Endometrium (tissue), 2 donors: ENCODE measurements around the gene RTCA.
"Not testable (repeated sequence)": the region's sequence is repeated elsewhere in the genome, so short reads cannot be mapped to it uniquely, and the experiment has no call there.

Experiments
- FAIRE-seq: peaks from 2 replicates; lab custom pipeline; 2012; peaks lifted over from hg19 to GRCh38; lab: Jason Lieb, UNC
- donor health status: control.
- donor health status: control.

The RTCA gene

DNA sequence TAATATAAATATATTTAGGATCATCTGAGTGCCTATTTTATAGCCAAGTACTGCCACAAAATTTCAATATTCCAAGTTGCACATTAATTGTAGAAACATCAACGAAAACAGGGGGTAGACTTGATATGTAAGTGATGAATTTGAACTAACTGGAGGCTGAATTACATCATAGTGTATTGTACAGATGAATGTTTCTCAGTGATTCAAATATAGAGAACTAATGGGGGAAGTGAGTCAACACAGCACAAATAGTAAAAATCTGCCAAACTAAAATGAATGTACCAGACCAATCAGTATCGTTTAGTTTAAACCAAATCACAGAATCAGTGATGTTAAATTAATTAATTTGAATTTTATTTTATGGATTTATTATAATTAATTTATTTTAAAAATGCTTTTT lies 42.8 kb downstream of the RTCA start:
- FAIRE-seq = no peak

DNA sequence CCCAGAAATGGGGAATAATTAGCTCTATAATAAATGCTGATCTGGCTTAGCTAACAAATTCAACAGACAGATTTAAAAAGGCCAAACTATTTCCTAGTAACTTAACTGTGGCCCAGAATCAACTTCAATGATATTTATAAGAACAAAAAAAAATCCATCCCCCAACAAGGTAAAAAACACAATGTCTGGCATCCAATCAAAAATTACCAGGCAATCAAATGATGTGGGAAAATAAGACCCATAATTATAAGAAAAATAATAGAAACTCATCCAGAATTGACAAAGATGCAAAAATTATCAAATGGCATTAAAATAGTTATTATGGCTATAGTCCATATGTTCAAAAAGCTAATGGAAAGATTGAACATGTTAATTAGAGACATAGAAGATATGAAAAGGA lies 43.8 kb downstream of the RTCA start:
- no peak for FAIRE-seq

DNA sequence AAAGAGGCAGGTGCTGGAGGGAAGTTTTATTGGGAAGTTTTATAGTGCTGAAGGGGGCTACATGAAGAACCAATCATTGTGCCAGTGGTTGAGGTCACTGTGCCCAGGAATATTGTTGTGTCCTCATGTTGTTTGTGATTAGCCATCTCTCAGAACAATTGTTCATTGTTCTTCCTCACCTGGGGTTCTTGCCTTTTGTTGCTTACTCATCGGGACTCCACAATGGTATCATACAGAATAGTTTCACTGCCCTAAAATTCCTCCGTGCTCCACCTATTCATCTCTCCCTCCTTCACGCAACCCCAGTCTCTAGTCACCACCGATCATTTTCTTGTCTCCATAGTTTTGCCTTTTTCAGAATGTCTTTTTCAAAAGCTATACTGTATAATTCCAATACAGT lies 47.4 kb downstream of the RTCA start:
- no peak for FAIRE-seq

DNA sequence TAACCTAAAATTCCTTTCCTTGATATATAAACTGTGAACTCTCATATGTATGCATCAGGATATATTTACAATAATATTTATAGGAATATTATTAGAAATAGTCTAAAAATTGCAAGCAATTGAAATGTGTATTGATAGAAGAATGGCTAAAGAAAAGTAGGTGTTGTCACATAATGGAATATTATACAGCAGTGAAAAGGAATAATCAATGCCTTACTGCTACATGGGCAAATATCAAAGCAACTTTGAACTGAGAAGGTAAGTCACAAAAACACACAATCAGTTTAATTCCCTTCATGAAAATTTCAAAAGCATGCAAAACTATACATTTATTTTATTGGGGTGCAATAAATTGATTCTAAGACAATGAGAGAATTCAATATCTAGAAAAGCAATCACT lies 50.6 kb downstream of the RTCA start:
- no peak for FAIRE-seq

DNA sequence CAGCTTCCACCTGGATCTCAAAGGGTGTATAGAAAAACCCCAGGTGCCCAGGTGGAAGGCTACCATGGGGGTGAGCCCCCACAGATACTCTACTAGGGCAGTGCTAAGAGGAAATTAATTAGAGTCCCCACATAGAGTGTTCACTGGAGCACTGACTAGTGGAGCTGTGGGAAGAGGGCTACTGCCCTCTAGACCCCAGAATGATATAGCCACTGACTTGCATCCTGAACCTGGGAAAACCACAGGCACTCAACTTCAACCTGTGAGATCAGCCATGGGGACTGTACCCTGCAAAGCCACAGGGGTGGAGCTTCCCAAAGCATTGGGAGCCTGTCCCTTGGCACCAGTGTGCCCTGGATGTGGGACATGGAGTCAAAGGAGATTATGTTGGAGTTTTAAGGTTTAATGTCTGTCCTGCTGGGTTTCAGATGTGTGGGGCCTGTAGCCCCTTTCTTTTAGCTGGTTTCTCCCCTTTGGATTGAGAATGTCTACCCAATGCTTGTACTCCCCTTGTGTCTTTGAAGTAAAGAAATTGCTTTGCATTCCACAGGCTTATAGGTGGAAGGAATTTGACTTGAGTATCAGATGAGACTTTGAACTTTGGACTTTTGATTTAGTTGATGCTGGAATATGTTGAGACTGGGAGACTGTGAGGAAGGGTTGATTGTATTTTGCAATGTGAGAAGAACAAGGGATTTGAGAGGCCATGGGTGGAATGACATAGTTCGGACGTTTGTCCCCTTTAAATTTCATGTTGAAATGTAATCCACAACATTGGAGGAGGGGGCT lies 54.5 kb downstream of the RTCA start:
- FAIRE-seq = no peak

DNA sequence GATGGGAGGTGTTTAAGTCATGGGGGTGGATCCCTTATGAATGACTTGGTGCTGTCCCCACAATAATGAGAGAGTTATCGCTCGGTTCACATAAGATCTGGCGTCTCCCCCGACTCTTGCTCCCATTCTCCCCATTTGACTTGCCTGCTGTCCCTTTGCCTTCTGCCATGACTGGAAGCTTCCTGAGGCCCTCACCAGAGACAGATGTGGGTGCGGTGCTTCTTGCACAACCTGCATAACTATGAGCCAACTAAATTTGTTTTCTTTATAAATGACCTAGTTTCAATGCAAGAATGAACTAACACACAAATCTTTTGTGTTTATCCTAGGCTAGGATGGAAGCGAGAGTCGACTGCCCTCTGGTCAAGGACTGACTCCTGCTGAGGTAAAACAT lies 55.1 kb downstream of the RTCA start:
- FAIRE-seq = no peak

DNA sequence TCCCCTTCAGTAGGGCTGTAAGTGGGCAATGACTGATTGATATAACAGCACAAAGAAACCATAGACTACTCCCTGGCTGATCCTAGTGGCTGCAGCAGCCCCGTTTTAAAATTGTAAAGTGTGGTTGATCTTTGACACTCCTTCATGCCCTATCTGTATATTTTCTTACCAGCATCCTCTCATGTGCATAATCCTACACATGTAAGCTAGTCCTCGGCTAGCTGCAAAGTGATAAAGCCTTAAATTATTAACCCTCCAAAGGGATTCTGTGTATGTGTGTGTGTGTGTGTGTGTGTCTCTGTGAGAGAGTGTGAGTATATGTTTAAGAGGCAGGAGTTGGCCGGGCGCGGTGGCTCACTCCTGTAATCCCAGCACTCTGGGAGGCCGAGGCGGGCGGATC lies 55.5 kb downstream of the RTCA start:
- no peak for FAIRE-seq

DNA sequence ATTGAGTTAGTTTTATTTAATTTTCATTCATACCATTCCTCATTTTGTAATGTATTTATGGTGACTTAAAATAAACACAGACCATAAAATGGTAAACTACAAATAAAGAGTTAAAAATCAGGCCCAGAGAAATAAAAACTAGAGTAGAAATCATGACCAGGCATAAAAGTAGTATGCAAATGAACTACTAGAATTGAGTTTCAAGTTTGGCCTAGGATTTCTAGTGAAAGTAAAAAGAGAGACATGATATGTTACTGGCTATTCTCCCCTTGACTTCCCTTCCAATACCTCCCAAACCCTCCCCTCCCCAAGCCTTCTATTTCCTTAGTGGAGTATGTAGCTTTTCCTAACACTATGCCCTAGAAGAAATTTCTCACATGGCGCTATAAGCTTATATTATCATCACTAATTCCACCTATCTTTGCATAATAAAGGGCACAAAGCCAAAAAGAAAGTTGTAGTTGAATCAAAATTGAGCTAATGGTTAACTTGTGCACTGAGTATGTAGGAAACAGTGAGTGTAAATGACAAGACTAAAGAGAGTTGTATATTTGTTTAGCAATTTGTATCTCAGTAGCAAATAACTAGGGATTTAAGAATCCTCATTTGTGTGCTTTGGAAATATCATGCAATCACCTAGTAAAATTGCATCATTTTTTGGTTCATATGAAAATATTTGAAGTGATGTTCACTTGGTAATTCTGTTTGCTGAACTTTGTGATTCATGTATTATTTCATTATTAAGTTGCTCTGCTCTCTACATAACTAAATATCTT lies 56.6 kb downstream of the RTCA start:
- FAIRE-seq = no peak

DNA sequence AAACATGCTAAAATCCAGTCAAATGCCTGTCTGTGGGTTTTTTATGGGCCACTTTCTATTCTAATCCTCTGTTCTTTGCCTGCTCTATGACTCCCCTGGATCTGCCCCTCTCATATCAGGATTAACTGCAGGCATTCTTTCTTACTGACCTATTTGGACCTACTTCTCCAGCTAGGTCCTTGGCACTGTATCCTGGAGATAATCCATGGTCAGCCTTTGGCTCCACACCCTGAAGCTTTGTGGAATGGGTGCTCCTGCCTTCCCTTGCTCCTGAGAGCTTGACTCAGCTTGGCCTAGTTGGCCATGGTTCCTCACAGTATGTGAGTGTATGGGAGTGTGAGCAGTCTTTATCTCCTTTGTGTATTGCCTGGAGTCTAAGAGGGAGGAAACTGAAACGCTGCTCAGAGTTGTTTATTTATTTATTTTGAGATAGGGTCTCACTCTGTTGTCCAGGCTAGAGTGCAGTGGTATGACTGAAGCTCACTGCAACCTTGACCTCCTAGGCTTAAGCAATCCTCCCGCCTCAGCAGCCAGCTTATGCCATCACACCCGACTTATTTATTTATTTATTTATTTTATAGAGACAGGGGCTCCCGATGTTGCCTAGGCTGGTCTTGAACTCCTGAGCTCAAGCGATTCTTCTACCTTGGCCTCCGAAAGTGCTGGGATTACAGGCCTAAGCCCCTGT lies 57.5 kb downstream of the RTCA start:
- no peak for FAIRE-seq

DNA sequence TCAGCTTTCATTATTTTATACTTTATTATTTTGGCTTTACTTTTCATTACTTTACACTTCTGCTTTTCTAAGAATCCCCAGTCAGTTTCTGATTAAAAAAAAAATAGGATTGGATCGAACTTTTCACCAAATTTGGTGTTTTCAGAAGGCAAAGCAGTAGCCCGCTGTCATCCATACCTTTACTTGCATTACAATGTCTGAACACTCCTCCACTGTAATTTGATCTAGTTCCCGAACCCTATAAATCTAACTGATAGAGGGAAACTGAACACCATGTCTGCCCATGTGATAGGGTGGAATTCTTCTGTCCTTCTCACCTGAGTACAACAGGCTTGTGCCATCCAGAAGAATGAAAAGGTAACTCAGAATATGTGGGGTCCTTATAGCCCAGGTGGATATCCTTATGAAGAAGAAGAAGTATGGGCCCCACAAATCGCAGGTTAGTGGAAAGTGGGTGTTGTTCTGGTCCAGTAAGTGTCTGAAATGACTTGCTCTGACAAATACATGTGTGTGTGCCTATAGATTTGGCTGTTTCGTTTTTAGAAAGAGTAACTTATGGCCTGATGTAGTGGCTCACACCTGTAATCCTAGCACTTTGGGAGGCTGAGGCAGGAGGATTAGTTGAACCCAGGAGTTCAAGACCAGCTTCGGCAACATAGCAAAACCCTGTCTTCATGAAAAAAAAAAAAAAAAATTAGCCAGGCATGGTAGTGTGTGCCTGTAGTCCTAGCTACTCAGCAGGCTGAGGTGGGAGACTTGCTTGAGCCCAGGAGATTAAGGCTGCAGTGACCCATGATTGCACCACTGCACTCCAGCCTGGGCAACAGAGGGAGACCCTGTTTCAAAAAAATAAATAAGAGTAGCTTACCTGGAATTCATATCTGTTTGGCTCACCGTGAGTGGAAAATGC lies 59.7 kb downstream of the RTCA start:
- FAIRE-seq = no peak

DNA sequence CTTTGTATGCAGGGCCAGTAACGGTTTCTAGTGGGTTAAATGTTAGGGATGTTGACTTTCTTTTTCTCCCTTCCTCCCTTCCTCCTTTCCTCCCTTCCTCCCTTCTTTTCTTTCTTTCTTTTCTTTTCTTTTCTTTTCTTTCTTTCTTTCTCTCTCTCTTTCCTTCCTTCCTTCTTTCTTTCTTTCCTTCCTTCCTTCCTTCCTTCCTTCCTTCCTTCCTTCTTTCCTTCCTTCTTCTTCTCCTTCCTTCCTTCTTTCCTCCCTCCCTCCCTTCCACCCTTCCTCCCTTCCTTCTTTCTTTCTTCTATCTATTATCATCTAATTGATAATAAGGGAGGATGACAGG lies 60.3 kb downstream of the RTCA start:
- FAIRE-seq = not testable (repeated sequence)

DNA sequence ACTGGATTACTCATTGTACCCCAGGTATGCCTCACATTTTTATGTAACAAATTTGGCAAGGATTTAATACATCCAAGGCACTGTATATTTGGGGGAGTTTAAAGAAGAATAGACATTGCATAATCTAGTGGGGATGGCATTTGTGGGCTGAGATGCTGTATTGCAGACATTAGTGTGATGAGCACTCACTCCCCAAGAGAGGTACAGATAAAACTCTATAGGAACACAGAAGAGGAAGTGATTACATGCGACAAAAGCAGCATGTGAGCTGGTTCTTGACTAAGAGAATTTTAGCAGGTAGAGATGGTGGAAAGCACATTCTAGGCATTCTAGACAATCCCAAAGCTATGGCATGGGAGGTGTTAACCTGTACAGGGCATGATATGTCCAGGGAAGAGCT lies 62.1 kb downstream of the RTCA start:
- no peak for FAIRE-seq

DNA sequence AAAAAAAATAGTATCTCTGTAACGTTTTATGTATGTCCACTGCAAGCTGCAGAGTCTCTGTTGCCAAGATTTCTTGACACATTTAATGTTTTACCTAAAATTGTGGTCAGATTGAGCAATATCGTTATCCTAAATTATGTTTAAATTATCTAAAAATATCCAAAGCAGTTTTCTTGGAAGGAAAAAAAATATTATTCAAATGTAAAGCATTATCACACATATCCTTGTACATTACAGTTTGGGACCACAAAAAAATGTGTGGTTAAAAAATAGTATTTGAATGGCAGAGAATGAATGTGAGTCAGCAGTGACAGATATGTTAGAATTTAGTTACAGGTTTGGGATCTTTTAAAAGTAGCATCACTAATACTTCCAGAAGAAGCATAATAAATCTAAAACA lies 65.1 kb downstream of the RTCA start:
- FAIRE-seq = peak; percentile 43

DNA sequence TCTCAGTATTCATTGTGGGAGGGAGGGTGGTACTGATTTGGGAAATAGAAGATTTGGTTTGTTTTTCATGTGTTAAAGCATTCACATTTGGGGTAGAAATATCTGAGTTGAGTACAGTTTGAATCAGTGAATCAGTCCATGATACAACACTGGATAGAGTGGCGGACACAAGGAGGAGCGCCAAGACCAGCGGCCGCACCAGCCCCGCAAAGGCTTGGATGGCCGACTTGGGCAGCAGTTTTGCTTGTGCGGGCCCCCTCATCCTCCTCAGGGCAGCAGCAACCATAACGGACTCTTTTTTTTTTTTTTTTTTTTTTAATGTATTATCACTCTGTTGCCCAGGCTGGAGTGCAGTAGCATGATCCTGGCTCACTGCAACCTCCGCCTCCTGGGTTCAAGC lies 66.3 kb downstream of the RTCA start:
- no peak for FAIRE-seq

DNA sequence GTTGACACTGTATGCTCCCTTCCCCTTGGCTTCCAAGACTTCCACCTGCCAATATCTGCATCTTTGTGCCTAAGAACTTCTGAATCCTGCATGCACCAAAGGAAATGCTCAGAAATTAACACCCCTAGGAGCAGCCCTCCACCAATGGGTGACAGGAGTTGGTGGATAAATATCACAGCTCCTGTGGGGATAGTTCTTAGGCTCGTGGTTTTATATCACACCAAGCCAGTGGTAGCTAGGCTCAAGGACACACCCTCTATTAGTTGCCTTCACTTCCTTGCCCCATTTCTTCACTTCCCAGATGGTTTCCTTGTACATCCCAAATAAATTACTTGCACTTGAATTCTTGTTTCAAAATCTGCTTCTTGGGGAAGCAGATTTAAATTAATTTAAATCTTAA lies 69.4 kb downstream of the RTCA start:
- FAIRE-seq = no peak

DNA sequence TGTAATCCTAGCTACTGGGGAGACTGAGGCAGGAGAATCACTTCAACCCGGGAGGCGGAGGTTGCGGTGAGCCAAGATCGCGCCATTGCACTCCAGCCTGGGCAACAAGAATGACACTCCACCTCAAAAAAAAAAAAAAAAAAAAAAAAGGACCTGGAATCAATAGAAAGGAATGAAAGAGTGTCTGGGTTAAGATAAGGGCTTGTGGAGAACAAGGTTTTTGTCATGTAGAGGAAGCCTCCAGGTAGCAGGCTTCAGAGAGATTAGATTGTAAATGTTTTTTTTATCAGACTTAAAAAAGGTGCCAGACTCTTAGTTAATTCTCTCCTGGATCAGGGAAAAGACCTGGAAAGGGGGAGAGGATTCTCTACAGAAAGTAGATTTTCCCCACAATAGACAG lies 71.9 kb downstream of the RTCA start:
- FAIRE-seq = not testable (repeated sequence)

DNA sequence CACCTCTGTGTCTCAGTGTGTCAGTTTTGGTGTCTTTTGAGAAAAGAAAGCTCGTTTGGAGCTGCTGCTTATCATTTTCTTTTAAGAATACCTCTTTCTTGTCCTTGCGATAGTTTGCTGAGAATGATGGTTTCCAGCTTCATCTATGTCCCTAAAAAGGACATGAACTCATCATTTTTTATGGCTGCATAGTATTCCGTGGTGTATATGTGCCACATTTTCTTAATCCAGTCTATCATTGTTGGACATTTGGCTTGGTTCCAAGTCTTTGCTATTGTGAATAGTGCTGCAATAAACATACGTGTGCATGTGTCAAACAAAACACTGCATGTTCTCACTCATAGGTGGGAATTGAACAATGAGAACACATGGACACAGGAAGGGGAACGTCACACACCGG lies 73.7 kb downstream of the RTCA start:
- FAIRE-seq = not testable (repeated sequence)

DNA sequence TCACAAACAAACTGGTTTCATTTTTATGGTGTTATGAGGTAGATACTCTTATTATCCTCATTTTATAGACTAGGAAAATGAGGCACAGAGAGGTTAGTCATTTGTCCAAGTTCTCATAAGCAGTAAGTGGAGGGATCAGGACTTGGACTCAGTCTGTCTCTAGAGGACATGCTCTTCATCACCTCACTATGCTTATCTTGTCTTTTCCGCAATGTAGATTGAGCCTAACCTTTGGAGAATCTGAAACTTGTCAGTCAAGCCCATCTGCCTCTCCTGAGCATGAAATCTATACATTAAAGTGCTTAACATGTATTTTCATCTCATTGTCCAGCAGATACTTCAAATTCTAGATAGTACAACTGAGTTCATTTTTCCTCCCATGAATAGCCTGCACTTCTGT lies 74.5 kb downstream of the RTCA start:
- FAIRE-seq = no peak

DNA sequence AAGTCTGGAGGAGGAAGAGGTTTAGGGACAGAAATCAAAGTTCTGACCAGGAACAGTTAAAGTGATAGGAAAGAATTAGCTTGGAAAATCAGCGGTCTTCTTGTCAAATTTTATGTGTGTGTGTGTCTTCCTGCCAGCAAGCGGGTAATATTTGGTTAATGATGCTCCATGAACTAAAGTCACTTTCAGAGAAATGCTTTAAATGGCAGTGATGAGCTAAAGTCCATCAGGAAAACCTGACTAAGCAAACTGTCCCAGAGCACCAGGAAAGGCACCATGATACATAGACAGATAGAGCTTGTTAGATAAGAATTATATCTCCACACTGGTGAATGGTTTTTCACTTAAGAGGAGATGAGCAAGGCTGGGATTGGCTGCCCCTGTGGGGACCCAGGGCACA lies 76.3 kb downstream of the RTCA start:
- no peak for FAIRE-seq
